Tibial nerve (tissue), 3 donors: ENCODE measurements around the gene PDZD4.

Experiments used
- POLR2A ChIP-seq, 2 donors: fragments of 450-650 bp; IDR thresholded peaks; one replicate each; pipeline ENCODE4 v1.6.1; 2017; ENCODE audit warnings: antibody characterized with exemption in 2 of 2, mild to moderate bottlenecking in 2 of 2, moderate library complexity in 2 of 2
- TF ChIP-seq, protein P1 (sequence below), 5 experiments: fragments of 200-600 bp in 3 of 5; fragments of 450-650 bp in 2 of 5; sonication (generic) in 3 of 5; IDR thresholded peaks; one replicate each; pipeline ENCODE4 v1.5.1; 2016 to 2019; ENCODE audit warnings: antibody characterized with exemption in 5 of 5, mild to moderate bottlenecking in 3 of 5, moderate library complexity in 2 of 5

DNA sequence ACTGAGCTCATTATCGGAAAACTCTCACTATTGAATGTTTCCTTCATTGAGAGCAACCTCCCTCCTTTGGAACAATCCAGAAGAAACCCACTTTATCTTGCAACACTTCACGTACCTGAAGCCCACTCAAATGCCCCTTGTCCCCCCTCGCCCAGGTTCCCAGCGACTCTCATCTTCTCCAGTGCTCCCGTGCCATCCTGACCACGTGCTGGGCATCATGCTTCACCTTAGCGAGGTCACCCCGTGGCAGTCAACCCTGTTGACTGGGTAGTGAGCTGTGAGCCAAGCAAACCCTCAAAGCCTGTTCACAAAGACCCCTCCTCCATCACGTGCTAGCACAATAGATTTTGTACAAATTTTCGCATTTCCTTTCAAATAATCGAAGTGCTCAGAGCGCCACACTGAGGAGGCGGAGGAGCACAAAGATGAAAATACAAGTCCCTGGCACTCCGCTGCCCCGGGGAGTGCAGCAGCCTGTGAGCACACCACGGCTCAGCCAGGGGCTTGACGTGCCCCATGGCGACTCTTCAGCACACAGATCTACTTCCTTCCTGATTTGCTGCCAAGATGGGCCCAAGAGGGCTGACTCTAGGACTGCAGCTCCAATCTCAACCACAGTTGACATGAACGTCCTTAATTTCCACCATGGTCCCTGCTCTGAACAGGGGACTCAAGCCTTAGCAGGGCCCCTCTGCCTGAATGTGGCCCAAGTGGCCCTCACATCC, 15.6 kb downstream of the PDZD4 start:
- TF ChIP-seq, protein P1, sequence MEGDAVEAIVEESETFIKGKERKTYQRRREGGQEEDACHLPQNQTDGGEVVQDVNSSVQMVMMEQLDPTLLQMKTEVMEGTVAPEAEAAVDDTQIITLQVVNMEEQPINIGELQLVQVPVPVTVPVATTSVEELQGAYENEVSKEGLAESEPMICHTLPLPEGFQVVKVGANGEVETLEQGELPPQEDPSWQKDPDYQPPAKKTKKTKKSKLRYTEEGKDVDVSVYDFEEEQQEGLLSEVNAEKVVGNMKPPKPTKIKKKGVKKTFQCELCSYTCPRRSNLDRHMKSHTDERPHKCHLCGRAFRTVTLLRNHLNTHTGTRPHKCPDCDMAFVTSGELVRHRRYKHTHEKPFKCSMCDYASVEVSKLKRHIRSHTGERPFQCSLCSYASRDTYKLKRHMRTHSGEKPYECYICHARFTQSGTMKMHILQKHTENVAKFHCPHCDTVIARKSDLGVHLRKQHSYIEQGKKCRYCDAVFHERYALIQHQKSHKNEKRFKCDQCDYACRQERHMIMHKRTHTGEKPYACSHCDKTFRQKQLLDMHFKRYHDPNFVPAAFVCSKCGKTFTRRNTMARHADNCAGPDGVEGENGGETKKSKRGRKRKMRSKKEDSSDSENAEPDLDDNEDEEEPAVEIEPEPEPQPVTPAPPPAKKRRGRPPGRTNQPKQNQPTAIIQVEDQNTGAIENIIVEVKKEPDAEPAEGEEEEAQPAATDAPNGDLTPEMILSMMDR (IDR thresholded peaks at IDR 0.05) = no peak
- TF ChIP-seq POLR2A (IDR thresholded peaks at IDR 0.05) = no peak
